Measurements from ENCODE around the gene BNC2. TPM values are rescaled to one million over a fixed set of nuclear protein-coding genes. Genes with fewer than 3 reads are reported as not detected.

The BNC2 gene
- total RNA-seq, 1 experiment from 2014 or later, result 2.9 TPM

GRCh38 chr9:16769291-16769690, 101.2 kb downstream of the BNC2 start:
- no peak for TF ChIP-seq EZH2 (IDR thresholded peaks at IDR 0.05; ENCODE audit: low read depth)
- no peak for TF ChIP-seq CTCF (conservative IDR thresholded peaks at IDR 0.05)
- H3F3A ChIP-seq (ENCODE audit: insufficient read depth, low read depth), result no peaks in the 10 kb centered on the region
- ChIA-PET POLR2A (ENCODE audit: unreplicated experiment) (no interaction called here), CTCF (no interaction called here)
- H3K27me3 ChIP-seq (ENCODE audit: insufficient read depth, low read depth), result no peaks in the 10 kb centered on the region
- H3K79me2 ChIP-seq (ENCODE audit: low read depth), result no peaks in the 10 kb centered on the region
- H3K4me2 ChIP-seq, result no peak overlapping the region
- H4K20me1 ChIP-seq (ENCODE audit: insufficient read depth), result no peaks in the 10 kb centered on the region
- no peaks in the 10 kb centered on the region for H3K36me3 ChIP-seq (ENCODE audit: low read depth)
- no peak for DNase-seq
- no TSS peak for BruUV-seq (replicated peaks)
- no peak overlapping the region for H3K27ac ChIP-seq
- H2AFZ ChIP-seq, result no peak overlapping the region
- H3K9me2 ChIP-seq (ENCODE audit: insufficient read depth), result no peaks in the 10 kb centered on the region
- no peaks in the 10 kb centered on the region for H3K4me1 ChIP-seq (replicated peaks; ENCODE audit: insufficient read depth)
- no peak overlapping the region for H3K4me3 ChIP-seq
- intact Hi-C loops (cut with micrococcal nuclease; ENCODE audit: unreplicated experiment), result no loop called here
- H3K9me3 ChIP-seq (ENCODE audit: insufficient read depth, low read depth), result no peaks in the 10 kb centered on the region

GRCh38 chr9:16768816-16769215, 101.7 kb downstream of the BNC2 start:
- no peak overlapping the region for H3K4me2 ChIP-seq
- H3K4me3 ChIP-seq, result no peak overlapping the region
- no peaks in the 10 kb centered on the region for H3K36me3 ChIP-seq (ENCODE audit: low read depth)
- H2AFZ ChIP-seq, result no peak overlapping the region
- no peaks in the 10 kb centered on the region for H3K79me2 ChIP-seq (ENCODE audit: low read depth)
- no peaks in the 10 kb centered on the region for H3F3A ChIP-seq (ENCODE audit: insufficient read depth, low read depth)
- no peaks in the 10 kb centered on the region for H3K4me1 ChIP-seq (replicated peaks; ENCODE audit: insufficient read depth)
- no peak for TF ChIP-seq CTCF (conservative IDR thresholded peaks at IDR 0.05)
- no peak for TF ChIP-seq EZH2 (IDR thresholded peaks at IDR 0.05; ENCODE audit: low read depth)
- POLR2A ChIA-PET (ENCODE audit: unreplicated experiment), result no interaction called here
- no peak for DNase-seq
- no peak overlapping the region for H3K27ac ChIP-seq
- no peaks in the 10 kb centered on the region for H3K27me3 ChIP-seq (ENCODE audit: insufficient read depth, low read depth)
- H4K20me1 ChIP-seq (ENCODE audit: insufficient read depth), result no peaks in the 10 kb centered on the region
- intact Hi-C loops (cut with micrococcal nuclease; ENCODE audit: unreplicated experiment), result no loop called here
- H3K9me3 ChIP-seq (ENCODE audit: insufficient read depth, low read depth), result no peaks in the 10 kb centered on the region
- H3K9me2 ChIP-seq (ENCODE audit: insufficient read depth), result no peaks in the 10 kb centered on the region
- CTCF ChIA-PET, result no interaction called here
- no TSS peak for BruUV-seq (replicated peaks)

GRCh38 chr9:16767366-16767765, 103.1 kb downstream of the BNC2 start:
- H3F3A ChIP-seq (ENCODE audit: insufficient read depth, low read depth), result no peaks in the 10 kb centered on the region
- no peak overlapping the region for H2AFZ ChIP-seq
- H3K4me3 ChIP-seq, result no peak overlapping the region
- H3K27ac ChIP-seq, result no peak overlapping the region
- TF ChIP-seq CTCF (conservative IDR thresholded peaks at IDR 0.05) (no peak), EZH2 (IDR thresholded peaks at IDR 0.05; ENCODE audit: low read depth) (no peak)
- BruUV-seq (replicated peaks), result no TSS peak
- POLR2A ChIA-PET (ENCODE audit: unreplicated experiment), result no interaction called here
- no peaks in the 10 kb centered on the region for H3K79me2 ChIP-seq (ENCODE audit: low read depth)
- no peaks in the 10 kb centered on the region for H3K9me2 ChIP-seq (ENCODE audit: insufficient read depth)
- H3K36me3 ChIP-seq (ENCODE audit: low read depth), result no peaks in the 10 kb centered on the region
- no peaks in the 10 kb centered on the region for H4K20me1 ChIP-seq (ENCODE audit: insufficient read depth)
- H3K4me1 ChIP-seq (replicated peaks; ENCODE audit: insufficient read depth), result no peaks in the 10 kb centered on the region
- no peaks in the 10 kb centered on the region for H3K9me3 ChIP-seq (ENCODE audit: insufficient read depth, low read depth)
- intact Hi-C loops (cut with micrococcal nuclease; ENCODE audit: unreplicated experiment), result no loop called here
- no peaks in the 10 kb centered on the region for H3K27me3 ChIP-seq (ENCODE audit: insufficient read depth, low read depth)
- no peak overlapping the region for H3K4me2 ChIP-seq
- DNase-seq, result no peak
- CTCF ChIA-PET, result no interaction called here

All from PC-9 (cell line).